Aorta (tissue), 5 donors: ENCODE results near the gene CD34. TPM values are rescaled to one million over a fixed set of nuclear protein-coding genes. Genes with fewer than 3 reads are reported as not detected.

ENCODE experiments used
- ATAC-seq: fragments of 200-7000 bp; cut with Tn5 transposase; one replicate; pipeline ENCODE4 v1.9.1; 2022; ENCODE audit warnings: moderate library complexity; ENCODE audit not compliant: low FRiP score
- DNase-seq, 2 donors: peaks; one replicate each; pipeline ENCODE4 v3.0.0-alpha.2; 2020
- H3K27ac ChIP-seq, 2 donors: one replicate each; pipeline ENCODE4 v1.5.1; 2013; ENCODE audit warnings: low read length in 2 of 2, mild to moderate bottlenecking in 2 of 2, moderate library complexity in 2 of 2, control low read depth in 1 of 2, inconsistent platforms in 1 of 2, low read depth in 1 of 2
- H3K27me3 ChIP-seq, 2 donors: one replicate each; pipeline ENCODE4 v1.6.1; 2013; ENCODE audit warnings: control low read depth in 1 of 2, low read length in 1 of 2, mild to moderate bottlenecking in 1 of 2, moderate library complexity in 1 of 2; ENCODE audit not compliant: insufficient read depth in 2 of 2, control insufficient read depth in 1 of 2
- H3K36me3 ChIP-seq, 2 donors: one replicate each; pipeline ENCODE4 v1.6.1; 2013; ENCODE audit warnings: control low read depth in 1 of 2, low read length in 1 of 2, mild to moderate bottlenecking in 1 of 2; ENCODE audit not compliant: insufficient read depth in 2 of 2, control insufficient read depth in 1 of 2
- H3K4me1 ChIP-seq, 2 donors: one replicate each; pipeline ENCODE4 v1.6.1; 2013; ENCODE audit warnings: low read length in 2 of 2, control low read depth in 1 of 2, mild to moderate bottlenecking in 1 of 2, moderate library complexity in 1 of 2; ENCODE audit not compliant: insufficient read depth in 2 of 2, control insufficient read depth in 1 of 2
- H3K4me3 ChIP-seq, 2 donors: one replicate each; pipeline ENCODE4 v1.5.1; 2013; ENCODE audit warnings: low read length in 2 of 2, control low read depth in 1 of 2, mild to moderate bottlenecking in 1 of 2
- H3K9me3 ChIP-seq: one replicate; pipeline ENCODE4 v1.6.1; 2013; ENCODE audit warnings: mild to moderate bottlenecking, low read length; ENCODE audit not compliant: control insufficient read depth
- WGBS, 2 donors: extraction: QIAGEN DNeasy Blood & Tissue Kit; methylation state at CpG; one replicate each; pipeline ENCODE4 v1.1.7; 2013; 5-methylcytosine and 5-hydroxymethylcytosine counted together
- intact Hi-C, 2 donors: fragments of 100-400 bp; cut with DNase I; formaldehyde crosslinking; loops; one replicate each; pipeline versions ENCODE4 v1.14.2 to v1.15.0; 2022
- polyA plus RNA-seq, 2 donors: library from polyadenylated mRNA; stranded (reverse); fragments of 200-250 nt; gene quantifications; one replicate each; pipeline ENCODE4 v1.2.3, GENCODE V29; 2013
- total RNA-seq, 2 donors: library from RNA; stranded (reverse); fragmentation: NEBNext Ultra II Directional; extraction: Animal tissue kit (Norgen Biotek cat#: 25700); gene quantifications; one replicate each; pipeline ENCODE4 v1.2.1, GENCODE V29; 2021
- donor health status: healthy with polysubstance abuse.
- donor health status: Bipolar disorder and iron deficiency.
- donor health status: DM: no; HTN: no; CAD: no.
- donor health status: DM: no; HTN: no; CAD: no.
- donor health status: DM: yes; HTN: yes; CAD: no.

CD34 gene
- total and polyA plus RNA-seq, 4 donors, result 10.5 to 195 (median 39.0) TPM

- H3K4me3 ChIP-seq, result no peak overlapping the region
- ATAC-seq, result no peak
- no peak for DNase-seq
- no peaks in the 10 kb centered on the region for H3K27me3 ChIP-seq
- 79 to 92% methylated on average over 1 of the region's 1 CpG for WGBS, 2 donors
- H3K27ac ChIP-seq, result peak overlapping the region in 1 of 2 donors; percentile 25
- intact Hi-C loops, result no loop called here
- H3K9me3 ChIP-seq, result no peaks in the 10 kb centered on the region
- peaks cover 7 to 8% of the 10 kb centered on the region in 2 donors for H3K4me1 ChIP-seq
- no peaks in the 10 kb centered on the region for H3K36me3 ChIP-seq
Measured at GRCh38 chr1:207853372-207853757, 57.6 kb downstream of the CD34 start.

DNA sequence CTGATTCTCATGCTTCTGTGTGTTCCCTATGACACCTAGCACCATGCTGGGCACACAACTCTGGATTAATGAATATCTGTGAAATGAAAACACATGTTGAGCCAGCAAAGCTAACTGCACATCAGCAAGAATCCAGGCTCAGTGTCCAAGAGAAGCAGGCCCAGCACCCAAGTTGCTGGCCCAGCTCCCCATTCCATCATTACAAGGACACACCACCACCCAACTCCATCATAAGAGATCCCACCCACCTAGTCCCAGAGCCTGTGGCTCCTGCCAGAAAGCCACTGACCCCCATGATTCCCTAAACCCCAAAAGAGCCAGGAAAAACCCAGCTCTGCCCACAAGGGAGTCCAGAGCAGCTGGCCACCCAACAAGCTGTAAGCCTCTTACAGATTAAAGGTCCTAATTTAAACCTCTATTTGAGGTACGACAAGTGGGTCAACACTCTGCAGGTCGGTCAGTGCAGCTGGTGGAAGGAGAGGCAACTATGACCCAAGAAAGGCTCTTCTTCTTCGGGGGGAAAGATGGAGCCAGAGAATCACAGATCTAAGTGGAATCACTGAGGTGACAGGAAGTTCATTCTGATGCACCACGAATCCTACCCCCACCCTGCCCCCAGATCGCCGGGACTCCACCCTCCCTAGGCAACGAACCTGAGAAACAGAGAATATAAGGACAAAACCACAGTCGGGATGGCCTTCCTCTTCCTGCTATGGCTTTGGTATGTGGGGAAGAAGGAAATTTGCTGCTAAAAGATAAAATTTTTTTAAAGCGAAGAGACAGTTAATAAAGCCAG lies 58.2 kb downstream of the CD34 start:
- no peaks in the 10 kb centered on the region for H3K36me3 ChIP-seq
- H3K27ac ChIP-seq, result peak overlapping the region in 1 of 2 donors; percentile 44
- DNase-seq, result no peak
- H3K4me1 ChIP-seq, result peaks cover 7 to 9% of the 10 kb centered on the region in 2 donors
- intact Hi-C loops, result no loop called here
- ATAC-seq, result no peak
- H3K4me3 ChIP-seq, result no peak overlapping the region
- no peaks in the 10 kb centered on the region for H3K9me3 ChIP-seq
- WGBS, 2 donors, result 80 to 83% methylated on average over 9 of the region's 9 CpGs
- H3K27me3 ChIP-seq, result no peaks in the 10 kb centered on the region

GRCh38 chr1:207851696-207852095 lies 59.2 kb downstream of the CD34 start:
- H3K9me3 ChIP-seq, result no peaks in the 10 kb centered on the region

DNA sequence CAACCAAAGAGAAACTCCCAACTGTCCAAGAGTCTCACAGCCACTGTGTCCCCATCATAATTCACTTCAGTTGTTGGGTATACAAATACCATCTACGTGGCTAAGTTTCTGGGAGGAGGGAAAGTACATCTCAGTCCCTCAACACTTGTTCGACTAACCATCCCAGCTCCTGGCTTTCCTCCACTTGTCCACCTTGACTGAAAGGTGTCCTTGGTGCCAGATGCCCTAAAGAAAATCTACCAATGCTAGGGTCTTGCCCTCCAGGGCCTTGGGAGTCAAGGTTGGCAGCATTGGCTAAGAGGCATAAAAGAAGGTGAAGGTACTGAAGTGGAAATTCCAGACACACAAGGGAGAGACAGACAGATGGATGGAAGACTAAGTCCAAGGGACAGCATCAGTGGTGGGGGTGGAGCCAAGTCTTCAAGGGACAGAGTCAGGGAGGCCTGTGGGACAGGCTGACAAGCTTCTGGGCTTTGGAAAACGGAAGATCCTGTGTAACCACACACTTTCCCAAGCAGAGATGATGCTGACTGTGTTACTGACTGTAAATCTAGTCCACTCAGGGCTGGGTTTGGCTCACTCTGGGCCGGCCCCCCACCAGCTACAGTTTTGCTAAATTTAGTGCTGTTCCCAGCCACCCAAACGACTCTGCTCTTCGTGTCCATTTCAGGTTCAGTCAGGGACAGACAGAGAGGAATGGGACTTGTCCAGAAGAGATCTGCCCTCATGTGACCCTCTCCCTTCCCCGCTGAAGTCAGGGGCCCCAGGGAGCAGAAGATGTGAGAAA lies 60.1 kb downstream of the CD34 start:
- no peak overlapping the region for H3K4me3 ChIP-seq
- H3K27ac ChIP-seq, result peak overlapping the region in 1 of 2 donors; percentile 26
- WGBS, 2 donors, result 40 to 48% methylated on average over 7 of the region's 7 CpGs
- H3K9me3 ChIP-seq, result no peaks in the 10 kb centered on the region
- H3K27me3 ChIP-seq, result no peaks in the 10 kb centered on the region
- DNase-seq (no peak), ATAC-seq (no peak)
- no peaks in the 10 kb centered on the region for H3K36me3 ChIP-seq
- H3K4me1 ChIP-seq, result peaks cover 4 to 7% of the 10 kb centered on the region in 2 donors
- intact Hi-C loops, result no loop called here

More at GRCh38 chr1:207851696-207852095, 59.2 kb downstream of the CD34 start:
- no peak for DNase-seq
- H3K4me3 ChIP-seq, result no peak overlapping the region
- 83 to 84% methylated on average over 4 of the region's 4 CpGs for WGBS, 2 donors
- H3K36me3 ChIP-seq, result no peaks in the 10 kb centered on the region
- no peak for ATAC-seq
- intact Hi-C loops, result no loop called here
- H3K27ac ChIP-seq, result peak overlapping the region in 1 of 2 donors; percentile 23
- peaks cover 7% of the 10 kb centered on the region in 2 donors for H3K4me1 ChIP-seq
- H3K27me3 ChIP-seq, result no peaks in the 10 kb centered on the region

DNA sequence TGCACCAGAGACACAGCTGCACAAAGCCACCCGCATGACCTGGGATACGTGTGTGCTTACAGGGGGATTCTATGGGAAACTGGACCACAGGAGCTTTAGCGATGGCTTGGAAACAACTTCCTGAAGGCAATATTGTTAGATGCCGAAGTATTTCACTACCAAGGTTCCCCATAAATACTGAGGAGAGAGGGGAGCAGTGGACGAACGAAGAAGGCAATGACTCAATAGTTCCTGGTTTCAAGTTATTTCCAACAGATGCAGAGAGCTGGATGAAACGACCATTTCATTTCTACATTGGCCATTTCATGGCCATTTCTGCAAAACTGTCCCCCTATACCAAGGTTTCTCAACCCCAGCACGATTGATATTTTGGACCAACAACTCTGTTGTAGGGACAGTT lies 61.3 kb downstream of the CD34 start:
- WGBS, 2 donors, result 76 to 77% methylated on average over 8 of the region's 8 CpGs
- H3K4me1 ChIP-seq, result peaks cover 4 to 7% of the 10 kb centered on the region in 2 donors
- no peaks in the 10 kb centered on the region for H3K9me3 ChIP-seq
- H3K36me3 ChIP-seq, result no peaks in the 10 kb centered on the region
- H3K27ac ChIP-seq, result peak overlapping the region in 1 of 2 donors; percentile 50
- H3K4me3 ChIP-seq, result no peak overlapping the region
- no peak for ATAC-seq
- H3K27me3 ChIP-seq, result no peaks in the 10 kb centered on the region
- DNase-seq, result no peak
- intact Hi-C loops, result no loop called here

GRCh38 chr1:207849016-207849415 lies 61.9 kb downstream of the CD34 start:
- H3K27ac ChIP-seq, result peak overlapping the region in 1 of 2 donors; percentile 50
- H3K9me3 ChIP-seq, result no peaks in the 10 kb centered on the region
- no peaks in the 10 kb centered on the region for H3K27me3 ChIP-seq
- intact Hi-C loops, result no loop called here
- peaks cover 4 to 7% of the 10 kb centered on the region in 2 donors for H3K4me1 ChIP-seq
- ATAC-seq, result no peak
- no peak for DNase-seq
- H3K4me3 ChIP-seq, result no peak overlapping the region
- no peaks in the 10 kb centered on the region for H3K36me3 ChIP-seq
- WGBS, 2 donors, result 53 to 65% methylated on average over 3 of the region's 3 CpGs

DNA sequence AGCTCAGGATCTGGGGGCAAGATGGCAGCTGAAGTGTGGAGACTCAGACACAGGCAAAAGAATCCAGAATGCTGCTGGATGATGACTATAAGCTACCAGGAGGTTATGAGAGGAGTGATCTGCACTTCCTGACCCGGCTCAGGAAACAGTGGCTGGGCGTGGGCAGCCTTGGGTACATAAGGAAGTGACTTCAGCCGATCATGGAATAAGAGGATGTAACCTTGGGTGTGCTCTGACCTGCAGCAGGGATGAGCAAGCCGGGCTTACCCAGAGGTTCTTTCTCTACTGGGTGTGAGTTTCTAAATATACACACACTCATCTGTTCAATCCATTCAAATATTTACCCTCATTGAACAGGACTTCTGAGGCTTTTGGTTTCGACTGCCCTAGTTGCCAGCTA lies 62.7 kb downstream of the CD34 start:
- 76 to 77% methylated on average over 5 of the region's 5 CpGs for WGBS, 2 donors
- no peak overlapping the region for H3K4me3 ChIP-seq
- peak; percentile 82 to 84 for DNase-seq
- peak; percentile 68 for ATAC-seq
- H3K27ac ChIP-seq, result peak overlapping the region in 1 of 2 donors; percentile 62
- intact Hi-C loops, result no loop called here
- H3K36me3 ChIP-seq, result no peaks in the 10 kb centered on the region
- no peaks in the 10 kb centered on the region for H3K27me3 ChIP-seq
- H3K9me3 ChIP-seq, result no peaks in the 10 kb centered on the region
- peaks cover 4 to 7% of the 10 kb centered on the region in 2 donors for H3K4me1 ChIP-seq

DNA sequence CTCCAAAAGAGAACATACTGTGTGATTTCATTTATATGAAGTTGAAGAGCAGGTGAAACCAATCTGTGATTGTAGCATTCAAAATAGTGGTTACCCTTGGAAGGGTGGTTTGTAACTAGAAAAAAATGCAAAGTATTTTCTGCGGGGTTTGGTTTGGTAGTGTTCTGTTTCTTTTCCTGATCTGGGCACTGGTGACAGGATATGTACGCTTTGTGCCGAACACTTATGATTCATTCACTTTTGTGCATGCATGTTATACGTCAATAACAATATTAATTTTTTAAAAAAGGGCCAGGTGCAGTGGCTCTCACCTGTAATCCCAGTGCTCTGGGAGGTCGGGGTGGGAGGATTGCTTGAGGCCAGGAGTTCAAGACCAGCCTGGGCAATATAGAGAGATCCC lies 63.8 kb downstream of the CD34 start:
- no peaks in the 10 kb centered on the region for H3K36me3 ChIP-seq
- no peaks in the 10 kb centered on the region for H3K9me3 ChIP-seq
- H3K27me3 ChIP-seq, result no peaks in the 10 kb centered on the region
- H3K4me1 ChIP-seq, result peaks cover 4% of the 10 kb centered on the region in 2 donors
- WGBS, 2 donors, result 40 to 43% methylated on average over 5 of the region's 5 CpGs
- H3K4me3 ChIP-seq, result no peak overlapping the region
- peak overlapping the region in 1 of 2 donors; percentile 31 for H3K27ac ChIP-seq
- ATAC-seq (no peak), DNase-seq (no peak)
- intact Hi-C loops, result no loop called here
